Measurements from ENCODE around the gene C2CD2L. TPM values are rescaled to one million over a fixed set of nuclear protein-coding genes. Genes with fewer than 3 reads are reported as not detected.

Gene C2CD2L
- total RNA-seq, 3 donors from 2014 or later: 22.0 to 24.7 (median 23.0) TPM

DNA sequence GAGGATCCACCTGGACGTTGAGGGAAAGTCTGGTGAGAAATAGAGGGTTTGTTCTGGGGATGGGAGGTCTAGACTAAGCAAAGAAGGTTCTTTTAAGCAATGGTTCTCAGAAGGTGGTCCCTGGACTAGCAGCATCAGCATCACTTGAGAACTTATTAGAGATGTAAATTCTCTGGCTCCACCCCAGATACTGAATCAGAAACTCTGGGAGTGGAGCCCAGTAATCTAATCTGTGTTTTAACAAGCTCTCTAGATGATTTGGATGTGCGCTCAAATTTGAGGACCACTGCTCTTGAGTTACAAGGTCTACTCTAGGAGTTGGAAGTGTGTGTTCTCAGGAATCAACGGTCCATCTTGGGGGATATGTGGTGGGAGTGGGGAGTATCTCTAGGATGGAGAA is 38.4 kb downstream of the C2CD2L start:
- Mint-ChIP-seq H3K36me3 (ENCODE audit: insufficient read depth) (no peaks in the 10 kb centered on the region), H3K4me3 (no peak overlapping the region), H3K9me3 (no peaks in the 10 kb centered on the region), H3K4me1 (ENCODE audit: low read depth) (peaks cover 7% of the 10 kb centered on the region), H3K27me3 (ENCODE audit: low read depth) (peaks cover 44% of the 10 kb centered on the region)
- DNase-seq (no peak), ATAC-seq (no peak)

DNA sequence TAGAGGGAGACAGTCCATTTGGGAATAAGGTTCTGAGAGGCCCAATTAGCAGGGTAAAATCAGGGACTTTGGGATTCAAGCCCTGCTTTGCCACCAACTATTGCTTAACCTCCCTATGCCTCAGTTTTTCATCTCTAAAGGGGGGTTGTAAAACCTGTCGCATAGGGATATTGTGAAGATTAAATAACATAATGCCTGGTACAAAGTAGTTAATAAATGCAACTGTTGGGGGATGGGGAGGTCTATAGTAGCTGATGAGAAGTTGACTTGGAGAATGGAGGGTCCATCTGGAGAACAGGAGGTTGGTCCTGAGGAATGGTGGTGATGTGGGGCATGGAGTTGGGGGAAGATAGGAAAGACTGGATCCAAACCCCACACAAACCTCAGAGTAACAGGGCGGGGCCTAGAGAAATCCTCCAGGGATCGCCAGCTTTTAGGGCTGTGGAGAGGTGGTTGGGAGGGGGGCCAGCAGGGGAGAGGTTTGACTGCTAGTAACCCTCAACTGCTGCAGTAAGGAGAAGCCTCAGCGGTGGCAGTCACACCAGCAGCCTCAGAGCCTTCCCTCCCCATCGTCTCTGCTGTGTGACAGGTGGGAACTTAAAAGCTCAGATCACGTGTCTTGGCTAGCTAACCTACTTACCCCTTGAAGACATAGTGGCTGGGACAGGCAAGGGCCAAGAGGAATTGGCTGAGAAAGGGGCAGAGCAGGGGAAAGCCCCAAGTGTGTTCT is 40.6 kb downstream of the C2CD2L start:
- ATAC-seq (no peak), DNase-seq (no peak)
- no peaks in the 10 kb centered on the region for H3K9me3 Mint-ChIP-seq
- H3K36me3 Mint-ChIP-seq (ENCODE audit: insufficient read depth): no peaks in the 10 kb centered on the region
- peaks cover 41% of the 10 kb centered on the region for H3K27me3 Mint-ChIP-seq (ENCODE audit: low read depth)
- peaks cover 7% of the 10 kb centered on the region for H3K4me1 Mint-ChIP-seq (ENCODE audit: low read depth)
- peak overlapping the region; percentile 77 for H3K4me3 Mint-ChIP-seq

DNA sequence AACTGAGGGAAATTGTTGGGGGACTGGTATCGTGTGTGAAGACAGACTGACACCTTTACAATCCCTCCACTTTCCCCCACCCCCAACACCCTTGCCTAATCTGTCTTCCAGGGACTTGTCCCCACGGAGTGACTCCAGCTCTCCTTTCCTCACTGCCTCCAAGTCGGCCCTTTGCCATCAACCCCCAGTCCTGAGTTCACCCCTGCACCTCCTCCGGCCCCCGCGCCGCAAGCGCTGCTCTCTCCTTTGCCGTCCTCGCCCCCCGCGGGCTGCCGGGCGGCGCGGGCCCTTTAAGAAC is 41.5 kb downstream of the C2CD2L start:
- H3K27me3 Mint-ChIP-seq (ENCODE audit: low read depth): peaks cover 36% of the 10 kb centered on the region
- peaks cover 7% of the 10 kb centered on the region for H3K4me1 Mint-ChIP-seq (ENCODE audit: low read depth)
- H3K36me3 Mint-ChIP-seq (ENCODE audit: insufficient read depth): no peaks in the 10 kb centered on the region
- DNase-seq: no peak
- no peaks in the 10 kb centered on the region for H3K9me3 Mint-ChIP-seq
- H3K4me3 Mint-ChIP-seq: peak overlapping the region; percentile 77
- no peak for ATAC-seq

DNA sequence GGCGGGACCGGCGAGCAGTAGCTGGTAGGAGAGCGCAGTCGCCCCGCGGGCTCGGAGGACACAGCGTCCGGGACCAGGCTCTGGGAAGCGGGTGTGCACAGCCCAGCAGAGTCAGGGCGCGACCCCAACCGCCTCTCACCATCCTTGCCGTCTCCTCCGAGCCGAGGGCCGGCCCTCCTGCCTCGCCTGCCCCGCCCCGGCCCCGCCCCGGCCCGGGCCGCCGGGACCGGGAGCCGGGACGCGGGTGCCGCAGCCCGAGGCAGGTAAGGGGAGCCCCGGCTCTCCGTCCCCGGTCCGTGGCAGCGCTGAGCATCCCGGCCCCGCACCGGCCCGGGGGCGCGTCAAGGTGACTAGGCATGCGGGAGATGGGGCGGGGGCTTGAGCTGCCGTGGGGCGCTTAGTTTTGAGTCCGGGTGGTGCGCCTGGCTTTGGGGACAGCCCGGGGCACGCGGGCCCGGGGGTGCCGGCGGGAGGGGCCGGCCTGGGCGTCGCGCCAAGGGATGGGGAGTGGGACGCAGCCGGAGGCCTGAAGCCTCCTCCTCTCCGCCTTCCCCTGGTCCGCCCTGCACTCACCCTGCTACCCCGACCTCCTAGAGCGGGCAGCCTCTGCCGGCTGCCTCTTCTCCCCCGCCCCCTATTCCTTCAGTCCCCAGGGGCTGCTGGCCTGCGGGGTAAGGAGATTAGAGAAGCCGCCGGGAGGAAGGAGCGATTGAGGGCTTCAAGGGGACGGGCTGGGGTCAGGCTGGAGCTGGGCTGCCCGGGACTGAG is 42.1 kb downstream of the C2CD2L start, which contains the start of gene ABCG4:
TSS of gene ABCG4 (plus strand) at position 35 of the 768 bp plus-strand sequence. CDS start 914 bp downstream, outside the sequence.
- Mint-ChIP-seq H3K36me3 (ENCODE audit: insufficient read depth) (no peaks in the 10 kb centered on the region), H3K4me3 (peak within 1 kb of the TSS; percentile 77), H3K9me3 (no peaks in the 10 kb centered on the region), H3K4me1 (ENCODE audit: low read depth) (peaks cover 7% of the 10 kb centered on the region), H3K27me3 (ENCODE audit: low read depth) (peaks cover 34% of the 10 kb centered on the region)
- DNase-seq: peak; percentile 22
- ATAC-seq: peak; percentile 75 to 80

DNA sequence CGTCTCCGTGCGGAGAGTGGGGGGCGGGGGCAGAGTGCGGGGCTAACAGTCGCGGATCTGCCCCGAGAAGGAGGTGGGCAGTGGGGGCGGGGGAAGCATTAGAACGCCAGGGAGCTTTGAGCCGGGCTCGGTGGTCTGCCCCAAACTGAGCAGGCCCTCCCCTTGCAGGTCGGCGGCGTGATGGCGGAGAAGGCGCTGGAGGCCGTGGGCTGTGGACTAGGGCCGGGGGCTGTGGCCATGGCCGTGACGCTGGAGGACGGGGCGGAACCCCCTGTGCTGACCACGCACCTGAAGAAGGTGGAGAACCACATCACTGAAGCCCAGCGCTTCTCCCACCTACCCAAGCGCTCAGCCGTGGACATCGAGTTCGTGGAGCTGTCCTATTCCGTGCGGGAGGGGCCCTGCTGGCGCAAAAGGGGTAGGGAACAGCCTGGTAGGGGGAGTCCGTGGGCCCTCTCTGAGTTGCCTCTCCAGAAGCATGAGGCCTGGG is 42.7 kb downstream of the C2CD2L start:
- Mint-ChIP-seq H3K27me3 (ENCODE audit: low read depth) (peaks cover 32% of the 10 kb centered on the region), H3K4me1 (ENCODE audit: low read depth) (peaks cover 7% of the 10 kb centered on the region), H3K36me3 (ENCODE audit: insufficient read depth) (no peaks in the 10 kb centered on the region), H3K9me3 (no peaks in the 10 kb centered on the region), H3K4me3 (peak overlapping the region; percentile 48)
- DNase-seq (no peak), ATAC-seq (no peak)

DNA sequence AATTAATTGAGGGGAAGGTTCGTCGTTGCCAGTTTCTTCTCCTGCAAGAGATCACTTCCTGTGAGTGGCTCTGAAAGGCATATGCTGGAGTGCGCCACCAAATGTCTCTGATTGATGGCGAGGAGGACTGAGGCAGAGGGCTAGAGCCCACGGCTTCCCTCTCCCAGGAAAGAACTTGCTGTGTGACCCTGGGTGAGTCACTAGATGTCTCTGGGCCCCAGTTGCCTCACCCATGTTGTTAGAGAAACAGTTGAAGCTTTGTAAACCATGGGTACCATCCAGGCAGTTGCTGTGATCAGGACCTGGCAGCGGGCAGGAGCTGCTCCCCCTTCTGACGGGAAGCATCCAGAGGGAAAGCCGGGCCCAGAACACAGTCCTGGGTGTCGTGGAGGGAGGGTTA is 44.9 kb downstream of the C2CD2L start:
- H3K4me3 Mint-ChIP-seq: no peak overlapping the region
- H3K27me3 Mint-ChIP-seq (ENCODE audit: low read depth): peaks cover 21% of the 10 kb centered on the region
- H3K4me1 Mint-ChIP-seq (ENCODE audit: low read depth): peaks cover 7% of the 10 kb centered on the region
- ATAC-seq: no peak
- no peaks in the 10 kb centered on the region for H3K9me3 Mint-ChIP-seq
- no peaks in the 10 kb centered on the region for H3K36me3 Mint-ChIP-seq (ENCODE audit: insufficient read depth)
- DNase-seq: no peak

DNA sequence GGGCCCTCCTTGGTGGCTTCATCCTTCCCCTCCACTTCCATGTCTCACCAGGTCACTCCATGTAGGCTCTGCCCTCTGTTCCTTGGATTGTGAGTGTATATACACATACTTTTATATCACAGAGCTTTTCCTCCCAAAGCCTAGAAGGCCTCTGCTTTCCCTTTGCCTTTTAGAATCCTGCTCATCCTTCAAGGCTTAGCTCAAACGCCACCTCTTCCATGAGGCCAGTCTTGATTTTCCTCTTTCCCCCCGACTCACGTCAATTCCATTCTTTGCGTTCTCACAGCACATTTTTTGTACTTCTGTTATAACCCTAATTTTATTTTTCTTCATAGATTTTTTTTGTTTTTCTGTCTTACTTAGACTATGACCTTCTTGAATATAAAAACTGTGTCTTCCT is 45.5 kb downstream of the C2CD2L start:
- peaks cover 6% of the 10 kb centered on the region for H3K4me1 Mint-ChIP-seq (ENCODE audit: low read depth)
- no peaks in the 10 kb centered on the region for H3K36me3 Mint-ChIP-seq (ENCODE audit: insufficient read depth)
- no peak for ATAC-seq
- H3K9me3 Mint-ChIP-seq: no peaks in the 10 kb centered on the region
- no peak for DNase-seq
- H3K4me3 Mint-ChIP-seq: no peak overlapping the region
- peaks cover 15% of the 10 kb centered on the region for H3K27me3 Mint-ChIP-seq (ENCODE audit: low read depth)

DNA sequence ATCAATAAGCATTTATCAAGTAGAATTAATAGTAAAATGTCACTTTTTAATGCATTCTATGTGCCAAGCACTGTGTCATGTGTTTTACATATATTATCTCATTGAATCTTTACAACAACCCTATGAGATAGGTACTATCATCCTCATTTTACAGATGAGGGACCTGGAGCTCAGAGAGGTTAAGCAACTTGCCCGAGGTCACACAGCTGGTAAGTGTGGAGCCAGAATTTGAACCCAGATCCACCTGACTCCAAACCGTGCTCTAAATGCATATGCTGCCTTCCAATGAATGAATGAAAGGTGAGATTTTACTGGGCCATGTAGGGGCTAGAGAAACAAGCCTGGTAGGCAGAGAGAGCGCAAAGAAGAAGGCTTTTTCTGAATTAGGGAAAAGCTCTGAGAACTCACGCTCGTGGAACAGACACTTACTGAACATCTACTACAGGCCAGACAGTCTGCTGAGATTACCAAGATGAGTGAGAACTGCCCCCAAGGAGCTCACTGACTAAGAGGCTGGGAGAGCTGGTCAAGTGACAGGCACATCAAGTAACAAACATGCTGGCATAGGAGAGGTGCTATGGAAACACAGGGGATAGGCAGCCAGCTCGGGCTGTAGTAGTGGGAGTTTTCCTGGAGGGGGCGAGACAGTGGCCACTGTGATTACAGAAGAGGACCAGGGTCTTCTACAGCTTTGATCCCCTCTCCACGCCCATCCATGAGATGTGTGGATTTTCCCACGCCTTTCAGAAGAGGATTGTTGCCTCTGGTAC is 46.1 kb downstream of the C2CD2L start:
- H3K4me3 Mint-ChIP-seq: no peak overlapping the region
- H3K27me3 Mint-ChIP-seq (ENCODE audit: low read depth): peaks cover 9% of the 10 kb centered on the region
- H3K9me3 Mint-ChIP-seq: no peaks in the 10 kb centered on the region
- ATAC-seq (no peak), DNase-seq (no peak)
- no peaks in the 10 kb centered on the region for H3K4me1 Mint-ChIP-seq (ENCODE audit: low read depth)
- no peaks in the 10 kb centered on the region for H3K36me3 Mint-ChIP-seq (ENCODE audit: insufficient read depth)

DNA sequence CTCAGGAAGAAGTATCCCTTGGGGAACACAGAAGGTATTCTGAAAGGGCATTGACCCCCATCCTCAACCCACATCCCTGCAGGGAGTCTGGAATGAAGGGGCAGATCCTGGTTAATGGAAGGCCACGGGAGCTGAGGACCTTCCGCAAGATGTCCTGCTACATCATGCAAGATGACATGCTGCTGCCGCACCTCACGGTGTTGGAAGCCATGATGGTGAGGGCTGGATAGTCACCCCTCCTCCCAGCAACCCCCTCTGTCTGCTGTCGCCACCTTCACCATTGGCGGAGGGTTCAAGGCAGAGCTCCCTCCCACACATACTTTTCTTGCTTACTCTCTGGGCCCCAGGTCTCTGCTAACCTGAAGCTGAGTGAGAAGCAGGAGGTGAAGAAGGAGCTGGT is 47.0 kb downstream of the C2CD2L start:
- DNase-seq (no peak), ATAC-seq (no peak)
- H3K4me1 Mint-ChIP-seq (ENCODE audit: low read depth): no peaks in the 10 kb centered on the region
- no peaks in the 10 kb centered on the region for H3K36me3 Mint-ChIP-seq (ENCODE audit: insufficient read depth)
- H3K9me3 Mint-ChIP-seq: no peaks in the 10 kb centered on the region
- no peak overlapping the region for H3K4me3 Mint-ChIP-seq
- peaks cover 4% of the 10 kb centered on the region for H3K27me3 Mint-ChIP-seq (ENCODE audit: low read depth)

DNA sequence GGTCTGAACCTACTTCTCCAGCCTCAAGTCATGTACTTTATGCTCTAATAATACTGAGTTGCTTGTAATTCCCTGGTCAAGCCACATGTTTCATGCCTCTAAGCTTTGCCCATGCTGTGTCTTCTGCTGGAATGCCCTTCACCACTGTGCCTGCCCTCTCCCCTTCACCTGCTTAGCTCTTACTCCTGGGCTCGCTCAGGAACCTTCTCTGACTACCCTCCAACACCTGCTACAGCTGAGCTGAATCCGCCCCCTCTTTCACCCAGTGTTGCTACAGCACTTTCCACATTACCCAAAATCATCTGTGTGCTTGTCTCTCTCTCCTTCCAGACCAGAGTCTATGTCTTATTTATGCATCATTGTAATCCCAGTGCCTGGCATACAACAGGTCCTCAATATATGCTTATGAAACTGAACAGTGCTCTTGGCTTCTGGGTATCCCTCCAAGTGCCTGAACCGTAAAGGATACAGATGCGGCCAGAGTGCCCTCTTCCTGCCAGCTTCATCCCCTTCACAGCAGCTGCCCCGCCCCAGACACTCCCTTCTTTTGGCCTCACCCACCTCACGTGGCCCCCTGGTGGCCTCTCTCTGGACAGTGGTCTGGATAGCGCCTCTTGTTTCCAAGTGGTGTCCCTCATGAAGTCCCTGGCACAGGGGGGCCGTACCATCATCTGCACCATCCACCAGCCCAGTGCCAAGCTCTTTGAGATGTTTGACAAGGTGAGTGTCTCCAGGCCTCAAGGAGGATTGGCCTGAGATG is 48.8 kb downstream of the C2CD2L start:
- H3K36me3 Mint-ChIP-seq (ENCODE audit: insufficient read depth): no peaks in the 10 kb centered on the region
- no peaks in the 10 kb centered on the region for H3K9me3 Mint-ChIP-seq
- DNase-seq: no peak
- peaks cover 4% of the 10 kb centered on the region for H3K27me3 Mint-ChIP-seq (ENCODE audit: low read depth)
- H3K4me1 Mint-ChIP-seq (ENCODE audit: low read depth): no peaks in the 10 kb centered on the region
- H3K4me3 Mint-ChIP-seq: no peak overlapping the region
- ATAC-seq: no peak

DNA sequence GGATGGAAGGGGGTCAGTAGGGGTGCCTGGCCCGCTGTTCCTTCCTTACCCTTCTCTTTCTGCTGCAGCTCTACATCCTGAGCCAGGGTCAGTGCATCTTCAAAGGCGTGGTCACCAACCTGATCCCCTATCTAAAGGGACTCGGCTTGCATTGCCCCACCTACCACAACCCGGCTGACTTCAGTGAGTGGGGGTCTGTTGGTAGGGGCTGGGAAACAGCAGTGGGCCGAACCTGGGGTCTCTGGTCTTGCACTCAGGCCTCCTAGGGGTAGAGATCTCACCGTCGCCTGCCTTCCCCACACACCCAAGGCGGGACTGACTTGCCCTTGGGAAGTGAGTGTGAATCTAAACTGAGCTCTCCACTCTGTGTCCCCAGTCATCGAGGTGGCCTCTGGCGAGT is 49.4 kb downstream of the C2CD2L start:
- H3K9me3 Mint-ChIP-seq: no peaks in the 10 kb centered on the region
- H3K4me3 Mint-ChIP-seq: no peak overlapping the region
- H3K36me3 Mint-ChIP-seq (ENCODE audit: insufficient read depth): no peaks in the 10 kb centered on the region
- H3K27me3 Mint-ChIP-seq (ENCODE audit: low read depth): peaks cover 4% of the 10 kb centered on the region
- H3K4me1 Mint-ChIP-seq (ENCODE audit: low read depth): no peaks in the 10 kb centered on the region
- ATAC-seq: no peak
- no peak for DNase-seq

DNA sequence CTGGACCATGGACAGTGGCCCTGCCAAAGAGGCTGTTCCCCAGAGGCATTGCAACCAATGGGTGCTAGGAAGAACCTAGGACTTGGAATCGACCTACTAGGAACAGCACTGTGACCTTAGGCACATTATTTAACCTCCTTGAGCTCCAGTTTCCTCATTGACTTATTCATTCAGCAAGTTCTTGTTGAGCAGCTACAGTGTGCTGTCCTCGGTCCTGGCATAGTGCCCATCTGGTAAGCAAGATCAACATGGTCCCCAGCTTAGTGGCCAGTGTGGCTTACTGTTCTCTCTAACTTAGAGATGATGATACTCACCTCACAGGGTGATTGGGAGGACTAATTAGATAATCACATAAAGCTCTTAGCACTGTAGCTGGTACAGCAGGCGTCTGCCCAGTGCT is 49.9 kb downstream of the C2CD2L start:
- ATAC-seq: no peak
- Mint-ChIP-seq H3K27me3 (ENCODE audit: low read depth) (peaks cover 4% of the 10 kb centered on the region), H3K4me3 (no peak overlapping the region), H3K4me1 (ENCODE audit: low read depth) (no peaks in the 10 kb centered on the region), H3K36me3 (ENCODE audit: insufficient read depth) (no peaks in the 10 kb centered on the region), H3K9me3 (no peaks in the 10 kb centered on the region)
- DNase-seq: no peak

DNA sequence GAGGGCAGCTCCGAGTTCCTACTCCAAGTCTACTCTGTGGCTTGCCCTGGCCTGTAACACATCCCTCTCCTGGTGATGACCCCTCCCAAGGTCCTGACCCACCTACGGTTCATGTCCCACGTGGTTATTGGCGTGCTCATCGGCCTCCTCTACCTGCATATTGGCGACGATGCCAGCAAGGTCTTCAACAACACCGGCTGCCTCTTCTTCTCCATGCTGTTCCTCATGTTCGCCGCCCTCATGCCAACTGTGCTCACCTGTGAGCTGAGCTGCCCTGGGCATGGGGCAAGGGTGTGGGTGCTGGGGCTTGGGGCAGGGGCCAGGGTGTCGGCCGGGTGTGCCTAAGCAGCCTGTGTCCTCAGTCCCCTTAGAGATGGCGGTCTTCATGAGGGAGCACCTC is 51.3 kb downstream of the C2CD2L start:
- Mint-ChIP-seq H3K36me3 (ENCODE audit: insufficient read depth) (no peaks in the 10 kb centered on the region), H3K4me1 (ENCODE audit: low read depth) (no peaks in the 10 kb centered on the region), H3K4me3 (no peak overlapping the region), H3K9me3 (no peaks in the 10 kb centered on the region), H3K27me3 (ENCODE audit: low read depth) (peaks cover 4% of the 10 kb centered on the region)
- DNase-seq: no peak
- no peak for ATAC-seq

DNA sequence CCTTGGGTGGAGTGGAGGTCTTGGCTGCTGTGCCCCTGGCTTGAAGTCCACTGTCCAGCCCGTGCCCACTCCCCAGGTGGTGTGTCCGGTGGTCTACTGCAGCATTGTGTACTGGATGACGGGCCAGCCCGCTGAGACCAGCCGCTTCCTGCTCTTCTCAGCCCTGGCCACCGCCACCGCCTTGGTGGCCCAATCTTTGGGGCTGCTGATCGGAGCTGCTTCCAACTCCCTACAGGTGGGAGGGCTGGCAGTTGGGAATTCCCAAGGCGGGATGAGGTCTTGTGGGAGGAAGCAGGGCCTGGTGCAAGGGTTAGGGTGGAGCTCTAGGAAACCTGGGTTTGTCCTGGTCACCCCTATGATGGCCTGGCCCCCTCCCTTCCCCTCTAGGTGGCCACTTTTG is 53.0 kb downstream of the C2CD2L start:
- no peaks in the 10 kb centered on the region for H3K9me3 Mint-ChIP-seq
- H3K4me1 Mint-ChIP-seq (ENCODE audit: low read depth): no peaks in the 10 kb centered on the region
- H3K27me3 Mint-ChIP-seq (ENCODE audit: low read depth): peaks cover 4% of the 10 kb centered on the region
- no peak overlapping the region for H3K4me3 Mint-ChIP-seq
- no peak for DNase-seq
- H3K36me3 Mint-ChIP-seq (ENCODE audit: insufficient read depth): no peaks in the 10 kb centered on the region
- ATAC-seq: no peak

Data from activated T-cell treated with anti-CD3 and anti-CD28 coated beads, Interleukin-2, amount 50 U/mL, for 4 hours (primary cell).